Muscle layer of colon (tissue), 2 donors: ENCODE results near the gene CBLB.
A peak's percentile ranks its signal among the peaks of the same experiment; 100 is the strongest.

Source experiments
- H3K27ac ChIP-seq: one replicate; pipeline ENCODE4 v1.7.0; 2013; ENCODE audit warnings: low read depth, mild to moderate bottlenecking, low read length, moderate library complexity
- H3K27me3 ChIP-seq, 2 donors: one replicate each; pipeline ENCODE4 v1.7.0; 2013; ENCODE audit warnings: low read length in 2 of 2, mild to moderate bottlenecking in 2 of 2; ENCODE audit not compliant: insufficient read depth in 2 of 2, control insufficient read depth in 1 of 2
- H3K36me3 ChIP-seq: one replicate; pipeline ENCODE4 v1.7.0; 2013; ENCODE audit warnings: mild to moderate bottlenecking, low read length; ENCODE audit not compliant: insufficient read depth
- H3K4me1 ChIP-seq: one replicate; pipeline ENCODE4 v1.7.0; 2013; ENCODE audit warnings: mild to moderate bottlenecking, low read length; ENCODE audit not compliant: insufficient read depth
- H3K4me3 ChIP-seq, 2 donors: one replicate each; pipeline ENCODE4 v1.7.0; 2013; ENCODE audit warnings: low read length in 2 of 2, low read depth in 1 of 2, mild to moderate bottlenecking in 1 of 2, moderate library complexity in 1 of 2
- H3K9ac ChIP-seq: one replicate; pipeline ENCODE4 v1.7.0; 2013; ENCODE audit warnings: low read length
- H3K9me3 ChIP-seq: one replicate; pipeline ENCODE4 v1.7.0; 2013; ENCODE audit warnings: mild to moderate bottlenecking, low read length
- donor health status: abdominal sarcoma.
- donor health status: Adenocarcinoma of cecum.

Gene CBLB

GRCh38 chr3:105793040-105793439 lies 75.8 kb downstream of the CBLB start:
- no peak overlapping the region for H3K4me3 ChIP-seq
- H3K9ac ChIP-seq: no peak overlapping the region
- no peaks in the 10 kb centered on the region for H3K27me3 ChIP-seq
- H3K9me3 ChIP-seq: no peaks in the 10 kb centered on the region
- H3K36me3 ChIP-seq: no peaks in the 10 kb centered on the region
- peaks cover 16% of the 10 kb centered on the region for H3K4me1 ChIP-seq
- H3K27ac ChIP-seq: peak overlapping the region; percentile 20

DNA sequence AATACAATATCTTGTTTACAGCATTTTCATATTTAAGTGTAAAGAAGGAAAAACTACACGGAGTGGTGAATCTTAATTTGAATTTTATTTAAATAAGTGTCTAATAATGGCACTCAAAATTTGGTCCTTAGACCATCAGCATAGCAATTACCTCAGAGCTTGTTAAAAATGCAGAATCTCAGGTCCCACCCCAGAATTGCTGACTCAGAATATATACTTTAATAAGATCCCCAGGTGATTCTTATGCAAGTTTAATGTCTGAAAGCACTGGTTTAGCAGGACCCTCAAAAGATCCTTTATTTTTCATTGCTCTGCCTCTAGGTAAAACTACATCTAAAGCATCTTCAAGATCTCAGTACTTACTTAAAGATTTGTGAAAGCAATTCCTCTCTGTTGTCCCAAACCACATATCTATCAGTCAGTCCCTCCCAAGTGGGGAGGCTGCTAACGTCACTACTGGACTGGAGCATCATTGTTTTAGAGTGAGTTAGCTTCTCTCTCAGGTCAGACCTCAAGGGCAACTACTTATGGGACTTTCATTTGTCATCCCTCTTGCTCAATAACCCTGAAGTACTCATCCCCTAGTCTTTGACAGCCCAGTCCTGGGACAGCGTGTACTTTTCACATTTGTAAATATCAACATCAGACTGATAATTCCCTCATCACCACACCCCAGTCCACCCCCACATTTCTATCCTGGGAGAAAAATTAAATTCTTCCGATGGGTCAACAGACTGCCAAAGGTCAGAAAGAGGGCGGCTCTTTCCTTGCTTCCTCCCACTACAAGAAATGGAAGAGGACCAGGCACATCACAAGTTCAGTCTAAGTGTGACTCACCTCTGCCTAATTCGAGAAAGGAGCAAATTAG lies 76.7 kb downstream of the CBLB start:
- H3K9me3 ChIP-seq: no peaks in the 10 kb centered on the region
- H3K4me3 ChIP-seq: no peak overlapping the region
- no peak overlapping the region for H3K27ac ChIP-seq
- H3K4me1 ChIP-seq: peaks cover 16% of the 10 kb centered on the region
- H3K9ac ChIP-seq: no peak overlapping the region
- H3K27me3 ChIP-seq: no peaks in the 10 kb centered on the region
- H3K36me3 ChIP-seq: no peaks in the 10 kb centered on the region

GRCh38 chr3:105791131-105791530 lies 77.7 kb downstream of the CBLB start:
- Histone ChIP-seq H3K4me3 (no peak overlapping the region), H3K36me3 (no peaks in the 10 kb centered on the region), H3K9ac (no peak overlapping the region)

DNA sequence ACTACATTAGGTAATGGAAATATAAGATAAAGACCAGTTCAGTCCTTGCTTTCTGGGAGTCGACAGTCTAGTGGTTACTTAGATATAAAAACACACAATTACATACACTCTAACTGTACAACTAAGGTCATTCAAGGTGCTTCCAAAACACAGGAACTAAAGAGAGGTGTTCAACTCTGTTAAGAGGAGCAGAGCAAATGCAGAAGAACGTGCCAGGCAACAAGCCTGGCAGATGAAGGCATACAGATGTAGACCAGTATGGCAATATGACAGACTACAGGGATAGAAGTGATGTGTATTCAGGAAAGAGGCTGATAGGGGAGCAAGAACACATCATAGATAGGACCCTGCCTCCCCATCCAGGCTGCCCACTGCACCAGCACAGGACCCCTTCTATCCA lies 78.3 kb downstream of the CBLB start:
- no peaks in the 10 kb centered on the region for H3K27me3 ChIP-seq
- H3K27ac ChIP-seq: no peak overlapping the region
- no peak overlapping the region for H3K9ac ChIP-seq
- no peaks in the 10 kb centered on the region for H3K9me3 ChIP-seq
- no peak overlapping the region for H3K4me3 ChIP-seq
- H3K4me1 ChIP-seq: peaks cover 16% of the 10 kb centered on the region
- no peaks in the 10 kb centered on the region for H3K36me3 ChIP-seq

More at GRCh38 chr3:105791131-105791530, 77.7 kb downstream of the CBLB start:
- Histone ChIP-seq H3K27ac (no peak overlapping the region), H3K9me3 (no peaks in the 10 kb centered on the region), H3K27me3 (no peaks in the 10 kb centered on the region), H3K4me1 (peaks cover 16% of the 10 kb centered on the region)

DNA sequence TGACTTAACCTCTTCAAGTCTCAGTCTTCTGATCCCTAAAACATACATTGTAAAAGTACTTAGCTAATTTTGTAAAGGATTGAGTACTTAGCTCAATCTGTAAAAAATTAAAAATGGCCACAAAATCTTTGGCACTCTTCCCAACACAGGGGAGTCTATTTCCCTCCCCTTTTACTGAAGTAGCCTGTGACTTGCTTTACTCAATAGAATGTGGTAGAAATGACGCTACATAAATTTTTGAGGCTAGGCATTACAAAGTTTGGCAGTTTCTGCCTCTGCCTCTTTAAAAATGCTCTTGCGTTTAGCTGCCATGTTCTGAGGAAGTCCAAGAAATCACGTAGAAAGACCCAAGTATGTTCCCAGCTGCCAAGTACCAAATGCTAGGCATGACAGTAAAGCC lies 80.2 kb downstream of the CBLB start:
- Histone ChIP-seq H3K27me3 (no peaks in the 10 kb centered on the region), H3K9ac (no peak overlapping the region), H3K9me3 (no peaks in the 10 kb centered on the region), H3K36me3 (no peaks in the 10 kb centered on the region), H3K4me1 (peaks cover 18% of the 10 kb centered on the region), H3K4me3 (no peak overlapping the region), H3K27ac (no peak overlapping the region)

DNA sequence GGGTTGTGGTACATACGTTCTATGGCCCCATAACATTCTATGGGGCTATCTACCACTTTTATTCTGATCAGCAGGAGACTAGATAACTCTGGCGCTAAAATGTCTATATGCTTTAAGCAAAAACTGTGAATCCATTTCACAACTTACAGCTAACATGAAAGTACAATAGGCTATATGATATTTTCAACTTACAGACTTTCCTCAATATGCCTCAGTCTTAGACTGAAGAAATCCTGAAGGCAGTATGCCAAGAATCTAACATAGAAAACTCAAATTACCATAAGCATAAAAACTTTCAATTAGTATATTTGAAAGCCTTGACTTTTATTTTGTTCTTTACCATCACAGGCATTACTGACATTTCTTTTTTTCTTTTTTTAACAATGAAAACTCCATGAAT lies 81.4 kb downstream of the CBLB start:
- H3K9me3 ChIP-seq: no peaks in the 10 kb centered on the region
- no peak overlapping the region for H3K4me3 ChIP-seq
- no peaks in the 10 kb centered on the region for H3K27me3 ChIP-seq
- no peak overlapping the region for H3K9ac ChIP-seq
- peaks cover 21% of the 10 kb centered on the region for H3K4me1 ChIP-seq
- H3K27ac ChIP-seq: no peak overlapping the region
- no peaks in the 10 kb centered on the region for H3K36me3 ChIP-seq

GRCh38 chr3:105786990-105787389 lies 81.8 kb downstream of the CBLB start:
- Histone ChIP-seq H3K4me3 (no peak overlapping the region), H3K27ac (no peak overlapping the region), H3K36me3 (no peaks in the 10 kb centered on the region), H3K9ac (no peak overlapping the region), H3K27me3 (no peaks in the 10 kb centered on the region), H3K4me1 (peaks cover 21% of the 10 kb centered on the region), H3K9me3 (no peaks in the 10 kb centered on the region)

- H3K4me1 ChIP-seq: peaks cover 14% of the 10 kb centered on the region
- no peak overlapping the region for H3K9ac ChIP-seq
- H3K4me3 ChIP-seq: no peak overlapping the region
- H3K27me3 ChIP-seq: no peaks in the 10 kb centered on the region
- H3K27ac ChIP-seq: no peak overlapping the region
- no peaks in the 10 kb centered on the region for H3K36me3 ChIP-seq
- no peaks in the 10 kb centered on the region for H3K9me3 ChIP-seq
Observed at GRCh38 chr3:105786241-105786640, 82.6 kb downstream of the CBLB start.

GRCh38 chr3:105785803-105786202 lies 83.0 kb downstream of the CBLB start:
- Histone ChIP-seq H3K27ac (no peak overlapping the region), H3K9me3 (no peaks in the 10 kb centered on the region), H3K36me3 (no peaks in the 10 kb centered on the region), H3K9ac (no peak overlapping the region), H3K4me1 (peaks cover 10% of the 10 kb centered on the region), H3K27me3 (no peaks in the 10 kb centered on the region), H3K4me3 (no peak overlapping the region)

DNA sequence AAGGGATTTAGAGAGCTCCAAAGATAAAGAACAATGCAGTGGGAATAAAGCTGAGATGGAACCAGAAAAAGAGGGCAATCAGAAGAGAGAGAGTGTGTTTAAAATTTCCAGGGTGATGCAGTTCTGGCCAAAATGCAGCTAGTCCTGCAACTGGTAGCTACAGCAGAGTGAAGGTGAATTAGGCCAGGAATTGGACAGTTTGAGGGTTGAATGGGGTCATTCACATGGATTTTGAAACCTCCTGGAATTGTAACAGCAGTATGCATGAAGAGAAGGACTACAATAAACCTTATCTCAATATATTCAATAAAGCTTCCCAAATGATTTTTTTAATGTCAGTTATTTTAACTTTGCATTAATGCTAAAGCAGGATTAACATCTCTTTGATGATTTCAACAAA lies 85.2 kb downstream of the CBLB start:
- H3K4me1 ChIP-seq: peaks cover 5% of the 10 kb centered on the region
- H3K4me3 ChIP-seq: no peak overlapping the region
- H3K36me3 ChIP-seq: no peaks in the 10 kb centered on the region
- no peaks in the 10 kb centered on the region for H3K27me3 ChIP-seq
- no peak overlapping the region for H3K27ac ChIP-seq
- no peak overlapping the region for H3K9ac ChIP-seq
- H3K9me3 ChIP-seq: no peaks in the 10 kb centered on the region

DNA sequence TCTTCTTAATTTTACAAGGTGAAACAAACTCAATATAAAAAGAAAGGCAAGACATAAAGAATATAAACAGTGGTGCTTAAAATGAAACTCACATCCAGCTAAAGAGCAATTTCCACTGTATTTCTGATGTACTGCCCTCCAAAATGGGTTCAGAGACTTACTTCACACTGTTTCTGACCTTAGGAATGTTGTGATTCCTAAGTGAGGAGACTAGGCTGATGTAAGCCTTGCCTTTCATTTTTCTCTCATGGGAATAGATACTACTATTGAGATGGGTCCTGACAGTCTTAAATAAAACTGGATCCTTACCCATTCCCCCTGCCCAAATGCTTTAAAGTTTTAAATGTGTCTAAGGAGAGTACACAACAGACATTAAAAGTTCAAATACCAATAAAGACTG lies 86.9 kb downstream of the CBLB start:
- H3K27ac ChIP-seq: no peak overlapping the region

DNA sequence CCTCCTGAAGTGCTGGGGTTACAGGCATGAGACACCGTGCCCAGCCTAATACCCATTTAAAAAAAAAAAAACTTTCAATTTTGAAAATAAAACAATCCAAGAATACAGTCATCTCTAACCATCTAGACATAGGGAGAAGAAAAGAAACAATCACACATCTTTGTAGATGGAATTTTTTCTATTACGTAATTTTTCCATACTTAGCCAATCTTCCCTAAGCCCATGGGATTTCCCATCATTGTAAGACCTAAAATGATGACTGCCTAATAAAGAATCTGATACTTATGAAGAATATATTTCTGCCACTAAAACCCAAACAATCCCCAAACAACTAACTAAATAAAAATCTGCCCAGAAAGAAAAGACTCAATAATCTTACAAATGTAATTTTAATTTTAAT lies 88.7 kb downstream of the CBLB start:
- no peaks in the 10 kb centered on the region for H3K36me3 ChIP-seq
- no peak overlapping the region for H3K27ac ChIP-seq
- no peak overlapping the region for H3K9ac ChIP-seq
- H3K4me1 ChIP-seq: peaks cover 5% of the 10 kb centered on the region
- no peaks in the 10 kb centered on the region for H3K9me3 ChIP-seq
- no peaks in the 10 kb centered on the region for H3K27me3 ChIP-seq
- H3K4me3 ChIP-seq: no peak overlapping the region

More for the DNA sequence above, 86.9 kb downstream of the CBLB start:
- no peaks in the 10 kb centered on the region for H3K36me3 ChIP-seq
- no peaks in the 10 kb centered on the region for H3K27me3 ChIP-seq
- H3K4me1 ChIP-seq: peaks cover 5% of the 10 kb centered on the region
- no peak overlapping the region for H3K4me3 ChIP-seq
- no peak overlapping the region for H3K9ac ChIP-seq
- no peaks in the 10 kb centered on the region for H3K9me3 ChIP-seq
